ENCODE measurements around the gene DCHS1.

GRCh38 chr11:6594142-6594768 lies 61.4 kb downstream of the DCHS1 start:
- TF ChIP-seq CTCF (IDR thresholded peaks at IDR 0.05 in 2 of 3, conservative IDR thresholded peaks at IDR 0.05 in 1 of 3; ENCODE audit: control insufficient read depth in 2 of 3, extremely low read depth in 1 of 3, insufficient read depth in 1 of 3, low read depth in 3 of 3, low read length in 3 of 3): no peak
- no peak for TF ChIP-seq PBX3 (IDR thresholded peaks at IDR 0.05; ENCODE audit: insufficient replicate concordance, low read depth, low read length)
- TF ChIP-seq EED (IDR thresholded peaks at IDR 0.05; ENCODE audit: low read depth): no peak
- no peak for TF ChIP-seq POLR2AphosphoS5 (IDR thresholded peaks at IDR 0.05; ENCODE audit: low read length)
- no peak for TF ChIP-seq CEBPB (IDR thresholded peaks at IDR 0.05; ENCODE audit: borderline replicate concordance in 1 of 2, low read depth in 2 of 2, low read length in 2 of 2)
- TF ChIP-seq USF1 (IDR thresholded peaks at IDR 0.05; ENCODE audit: borderline replicate concordance, extremely low read length, insufficient read depth, low read depth, low read length): no peak
- TF ChIP-seq SRF (IDR thresholded peaks at IDR 0.05; ENCODE audit: low read depth in 2 of 2, low read length in 2 of 2): no peak
- TF ChIP-seq REST (IDR thresholded peaks at IDR 0.05; ENCODE audit: low read depth, low read length): no peak
- no peak for TF ChIP-seq ATF3 (IDR thresholded peaks at IDR 0.05; ENCODE audit: borderline replicate concordance, extremely low read depth, low read depth, low read length)

All from GM12878 (cell line).